A549 (cell line): ENCODE measurements around the gene FAM13A.

ENCODE experiments used
- CHD2 ChIP-seq: fragments of 150-350 bp; IDR thresholded peaks from 2 replicates; pipeline ENCODE4 v1.6.1; 2014; ENCODE audit warnings: low read length; ENCODE audit not compliant: partially characterized antibody
- CTCF ChIP-seq: fragments of >200 bp; sonication (Bioruptor Twin); formaldehyde crosslinking; IDR thresholded peaks from 3 replicates; pipeline ENCODE4 v1.5.1; 2016
- ESRRA ChIP-seq: fragments of 150-350 bp; IDR thresholded peaks from 2 replicates; pipeline ENCODE4 v1.6.1; 2014; ENCODE audit warnings: mild to moderate bottlenecking, low read length, borderline replicate concordance
- HOXA7 ChIP-seq: fragments of 250-450 bp; sonication (Bioruptor Pico); IDR thresholded peaks from 2 replicates; pipeline ENCODE4 v1.5.0; 2020; ENCODE audit warnings: mild to moderate bottlenecking, moderate library complexity
- MYC ChIP-seq: IDR thresholded peaks from 2 replicates; pipeline ENCODE4 v1.6.1; 2012; ENCODE audit warnings: mild to moderate bottlenecking, inconsistent platforms, low read length, improper control_type of control experiment, borderline replicate concordance
- NPAS2 ChIP-seq: fragments of 250-450 bp; sonication (Bioruptor Pico); IDR thresholded peaks from 2 replicates; pipeline ENCODE4 v1.8.0; 2022; ENCODE audit warnings: mild to moderate bottlenecking, moderate library complexity, borderline replicate concordance
- POLR2A ChIP-seq: IDR thresholded peaks from 2 replicates; pipeline ENCODE4 v1.6.1; 2012; ENCODE audit warnings: mild to moderate bottlenecking, low read length
- SMC3 ChIP-seq: fragments of >200 bp; sonication (Bioruptor Twin); formaldehyde crosslinking; IDR thresholded peaks from 3 replicates; pipeline ENCODE4 v1.6.1; 2018; ENCODE audit warnings: inconsistent platforms
- SREBF2 ChIP-seq: fragments of 450-650 bp; IDR thresholded peaks from 2 replicates; pipeline ENCODE4 v1.6.1; 2014; ENCODE audit warnings: mild to moderate bottlenecking, moderate library complexity
- TF ChIP-seq, protein P1 (sequence below): fragments of 150-350 bp; IDR thresholded peaks from 2 replicates; pipeline ENCODE4 v1.6.1; 2014; ENCODE audit warnings: low read depth, mild to moderate bottlenecking, low read length
- TF ChIP-seq, protein P2 (sequence below): IDR thresholded peaks from 2 replicates; pipeline ENCODE4 v1.6.1; 2012

- TF ChIP-seq POLR2A = no peak
- no peak for TF ChIP-seq NPAS2
- no peak for TF ChIP-seq CTCF
- TF ChIP-seq SREBF2 = no peak
- no peak for TF ChIP-seq MYC
- no peak for TF ChIP-seq SMC3
- no peak for TF ChIP-seq HOXA7 (CRISPR knock-in tag)
- no peak for TF ChIP-seq CHD2
- TF ChIP-seq, protein P1, sequence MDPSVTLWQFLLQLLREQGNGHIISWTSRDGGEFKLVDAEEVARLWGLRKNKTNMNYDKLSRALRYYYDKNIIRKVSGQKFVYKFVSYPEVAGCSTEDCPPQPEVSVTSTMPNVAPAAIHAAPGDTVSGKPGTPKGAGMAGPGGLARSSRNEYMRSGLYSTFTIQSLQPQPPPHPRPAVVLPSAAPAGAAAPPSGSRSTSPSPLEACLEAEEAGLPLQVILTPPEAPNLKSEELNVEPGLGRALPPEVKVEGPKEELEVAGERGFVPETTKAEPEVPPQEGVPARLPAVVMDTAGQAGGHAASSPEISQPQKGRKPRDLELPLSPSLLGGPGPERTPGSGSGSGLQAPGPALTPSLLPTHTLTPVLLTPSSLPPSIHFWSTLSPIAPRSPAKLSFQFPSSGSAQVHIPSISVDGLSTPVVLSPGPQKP = no peak
- no peak for TF ChIP-seq ESRRA
- TF ChIP-seq, protein P2, sequence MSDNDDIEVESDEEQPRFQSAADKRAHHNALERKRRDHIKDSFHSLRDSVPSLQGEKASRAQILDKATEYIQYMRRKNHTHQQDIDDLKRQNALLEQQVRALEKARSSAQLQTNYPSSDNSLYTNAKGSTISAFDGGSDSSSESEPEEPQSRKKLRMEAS = no peak
Measured at GRCh38 chr4:88858752-88859151, 198.2 kb downstream of the FAM13A start.
